Limb (tissue), 2 donors: Measurements from ENCODE around the gene MMP27.
"Not testable (repeated sequence)": the region's sequence is repeated elsewhere in the genome, so short reads cannot be mapped to it uniquely, and the experiment has no call there.

Experiments
- DNase-seq, 2 donors: peaks; one replicate each; pipeline ENCODE4 v3.0.0-alpha.2; 2016; ENCODE audit errors: extremely low spot score in 2 of 2

The MMP27 gene, protein sequence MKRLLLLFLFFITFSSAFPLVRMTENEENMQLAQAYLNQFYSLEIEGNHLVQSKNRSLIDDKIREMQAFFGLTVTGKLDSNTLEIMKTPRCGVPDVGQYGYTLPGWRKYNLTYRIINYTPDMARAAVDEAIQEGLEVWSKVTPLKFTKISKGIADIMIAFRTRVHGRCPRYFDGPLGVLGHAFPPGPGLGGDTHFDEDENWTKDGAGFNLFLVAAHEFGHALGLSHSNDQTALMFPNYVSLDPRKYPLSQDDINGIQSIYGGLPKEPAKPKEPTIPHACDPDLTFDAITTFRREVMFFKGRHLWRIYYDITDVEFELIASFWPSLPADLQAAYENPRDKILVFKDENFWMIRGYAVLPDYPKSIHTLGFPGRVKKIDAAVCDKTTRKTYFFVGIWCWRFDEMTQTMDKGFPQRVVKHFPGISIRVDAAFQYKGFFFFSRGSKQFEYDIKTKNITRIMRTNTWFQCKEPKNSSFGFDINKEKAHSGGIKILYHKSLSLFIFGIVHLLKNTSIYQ

DNA sequence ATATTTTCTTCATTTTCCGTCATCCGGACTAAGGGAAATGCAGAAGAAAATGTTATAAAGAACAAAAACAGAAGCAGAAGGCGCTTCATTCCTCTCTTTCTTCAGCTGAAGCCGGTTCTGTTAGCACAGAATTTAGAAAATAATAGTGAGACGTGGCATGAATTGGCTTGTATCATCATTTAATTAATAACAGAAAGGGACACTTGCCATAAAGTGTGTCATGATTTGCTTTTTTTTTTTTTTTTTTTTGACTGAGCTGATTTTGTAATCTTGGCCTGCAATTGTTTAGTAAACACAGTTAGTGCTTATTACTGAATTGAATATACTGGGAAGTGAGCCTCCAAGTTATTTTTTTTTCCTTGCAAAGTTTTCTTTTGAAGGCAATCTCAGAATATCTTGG lies at the start of gene MMP27:
TSS of gene MMP27 (minus strand) at position 144 of the 400 bp plus-strand sequence. CDS start at position 89, 55 bp downstream.
- DNase-seq: no peak

DNA sequence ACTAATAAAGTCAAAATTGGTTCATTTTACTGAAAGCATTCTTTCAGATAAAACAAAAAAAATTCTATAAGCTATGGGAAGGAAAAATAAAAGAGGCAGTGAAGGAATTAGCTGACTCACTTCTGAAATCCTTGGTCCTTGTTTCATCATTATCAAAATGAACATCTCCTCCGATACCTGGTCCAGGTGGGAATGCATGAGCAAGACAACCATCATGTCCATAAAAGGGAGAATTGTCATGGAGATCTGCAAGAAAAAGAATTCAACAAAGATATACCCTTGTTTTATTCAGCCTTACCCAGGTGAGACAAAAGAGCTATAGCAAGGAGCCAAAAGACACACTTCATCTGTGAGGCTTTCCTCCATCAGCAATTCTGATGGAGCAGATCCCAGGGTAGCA lies 47.7 kb upstream of the MMP27 start:
- DNase-seq: no peak

DNA sequence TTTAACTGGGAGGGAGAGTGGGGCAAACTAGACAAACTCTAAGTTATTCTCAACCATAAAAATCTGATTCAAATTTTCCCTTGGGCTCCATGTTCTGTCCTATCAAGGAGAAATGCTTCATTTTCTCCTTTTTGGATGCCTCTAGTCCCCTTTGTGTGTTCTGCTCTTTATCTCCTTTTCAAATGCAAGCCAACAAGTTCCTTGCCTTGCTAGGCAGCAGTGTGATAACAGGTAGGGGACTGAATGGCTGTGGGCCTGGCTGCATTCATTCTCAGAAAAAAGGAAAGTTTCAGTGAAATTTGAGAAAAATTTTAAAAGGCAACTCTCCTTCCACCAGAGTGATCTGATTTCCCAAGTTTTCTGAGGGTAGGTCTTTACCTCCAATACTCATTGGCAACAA lies 46.1 kb upstream of the MMP27 start:
- DNase-seq: no peak

DNA sequence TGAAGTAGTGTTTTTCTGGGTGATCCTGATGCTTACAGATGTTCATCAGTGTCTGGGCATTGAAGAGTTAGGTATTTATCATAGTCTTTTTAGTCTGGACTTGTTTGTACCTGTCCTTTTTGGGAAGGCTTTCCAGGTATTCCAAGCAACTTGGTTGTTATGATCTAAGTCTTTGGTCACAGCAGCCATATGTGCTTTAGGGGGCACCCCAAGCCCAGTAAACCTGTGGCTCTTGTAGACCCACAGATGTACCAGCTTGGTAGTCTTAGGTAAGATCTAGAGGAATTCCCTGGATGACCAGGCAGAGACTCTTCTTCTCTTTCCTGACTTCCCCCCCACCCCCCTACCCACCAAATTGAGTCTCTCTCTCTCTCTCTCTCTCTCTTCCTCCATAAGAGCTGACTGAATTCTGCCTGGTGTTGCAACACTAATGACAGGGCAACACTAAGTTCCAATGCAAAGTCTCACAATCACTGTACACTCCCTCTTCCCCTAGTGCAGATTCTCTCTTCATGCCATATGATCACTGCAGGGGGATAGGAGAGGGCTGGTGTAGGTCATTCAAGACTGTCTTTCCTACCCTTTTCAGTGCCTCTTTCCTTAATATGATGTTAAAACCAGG lies 43.6 kb upstream of the MMP27 start:
- no peak for DNase-seq

DNA sequence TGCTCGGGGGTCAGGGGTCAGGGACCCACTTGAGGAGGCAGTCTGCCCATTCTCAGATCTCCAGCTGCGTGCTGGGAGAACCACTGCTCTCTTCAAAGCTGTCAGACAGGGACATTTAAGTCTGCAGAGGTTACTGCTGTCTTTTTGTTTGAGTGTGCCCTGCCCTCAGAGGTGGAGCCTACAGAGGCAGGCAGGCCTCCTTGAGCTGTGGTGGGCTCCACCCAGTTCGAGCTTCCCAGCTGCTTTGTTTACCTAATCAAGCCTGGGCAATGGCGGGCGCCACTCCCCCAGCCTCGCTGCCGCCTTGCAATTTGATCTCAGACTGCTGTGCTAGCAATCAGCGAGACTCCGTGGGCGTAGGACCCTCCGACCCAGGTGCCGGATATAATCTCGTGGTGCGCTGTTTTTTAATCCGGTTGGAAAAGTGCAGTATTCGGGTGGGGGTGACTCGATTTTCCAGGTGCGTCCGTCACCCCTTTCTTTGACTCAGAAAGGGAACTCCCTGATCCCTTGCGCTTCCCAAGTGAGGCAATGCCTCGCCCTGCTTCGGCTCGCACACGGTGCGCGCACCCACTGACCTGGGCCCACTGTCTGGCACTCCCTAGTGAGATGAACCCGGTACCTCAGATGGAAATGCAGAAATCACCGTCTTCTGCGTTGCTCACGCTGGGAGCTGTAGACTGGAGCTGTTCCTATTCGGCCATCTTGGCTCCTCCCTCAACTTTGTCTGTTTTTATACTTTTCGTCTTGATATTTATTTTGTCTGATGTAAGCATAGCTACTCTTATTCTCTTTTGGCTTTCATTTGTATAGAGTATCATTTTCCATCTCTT lies 41.4 kb upstream of the MMP27 start:
- not testable (repeated sequence) for DNase-seq

DNA sequence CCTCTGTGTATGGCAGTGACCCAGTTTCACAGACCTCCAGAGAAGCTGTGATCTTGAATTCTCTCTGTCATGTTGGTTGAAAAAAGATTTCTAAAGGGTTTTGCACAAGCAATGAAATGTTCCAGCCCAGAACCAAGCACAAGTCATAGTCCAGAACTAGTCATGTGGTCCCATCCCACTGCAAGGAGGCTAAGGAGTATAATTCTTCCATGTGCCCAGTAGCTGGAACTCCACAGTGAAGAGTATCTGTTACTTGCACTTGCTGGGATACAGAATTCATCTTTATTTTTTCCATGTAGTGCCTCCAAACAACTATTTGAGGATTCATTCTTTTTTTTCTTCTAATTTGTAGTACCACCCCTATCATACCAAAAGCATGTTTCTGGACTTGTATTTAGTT lies 29.1 kb upstream of the MMP27 start:
- no peak for DNase-seq

DNA sequence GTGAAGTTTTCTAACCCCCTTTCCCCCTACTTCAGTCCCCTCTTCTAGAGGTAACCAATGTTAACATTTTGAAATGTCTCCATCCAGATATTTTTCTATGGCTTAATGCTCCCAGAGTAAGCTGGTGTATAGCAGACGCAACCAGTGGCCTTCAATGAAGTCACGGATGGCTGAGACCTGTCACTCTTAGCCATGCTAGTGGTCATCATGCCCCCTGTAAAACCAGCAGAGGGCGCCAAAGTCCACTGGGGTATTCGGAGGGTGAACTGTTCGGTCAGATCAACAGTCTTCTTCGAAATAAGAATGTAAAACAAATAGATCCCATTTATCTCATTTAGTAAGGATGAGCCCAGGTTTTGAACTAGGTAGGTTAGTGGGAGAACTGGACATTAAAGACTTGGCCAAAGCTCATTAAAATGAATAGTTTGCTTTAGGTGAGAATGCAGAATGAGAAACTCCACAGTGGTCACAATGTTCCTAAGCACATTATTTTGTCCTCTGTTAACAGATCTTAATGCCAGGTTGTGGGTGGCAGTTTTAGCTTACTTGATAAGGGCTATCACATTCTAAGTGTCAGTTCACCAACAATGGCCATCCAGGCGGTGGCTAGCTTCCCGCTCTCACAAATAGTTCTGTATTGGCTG lies 27.8 kb upstream of the MMP27 start:
- DNase-seq: no peak

DNA sequence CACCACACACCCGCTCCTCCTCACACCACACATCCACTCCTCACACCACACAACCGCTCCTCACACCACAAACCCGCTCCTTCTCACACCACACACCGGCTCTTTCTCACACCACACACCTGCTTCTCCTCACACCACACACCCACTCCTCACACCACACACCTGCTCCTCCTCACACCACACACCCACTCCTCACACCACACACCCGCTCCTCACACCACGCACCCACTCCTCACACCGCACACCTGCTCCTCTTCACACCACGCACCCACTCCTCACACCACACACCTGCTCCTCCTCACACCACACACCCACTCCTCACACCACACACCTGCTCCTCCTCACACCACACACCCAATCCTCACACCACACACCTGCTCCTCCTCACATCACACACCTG lies 25.4 kb upstream of the MMP27 start:
- peak in 1 of 2 donors; percentile 36 for DNase-seq

DNA sequence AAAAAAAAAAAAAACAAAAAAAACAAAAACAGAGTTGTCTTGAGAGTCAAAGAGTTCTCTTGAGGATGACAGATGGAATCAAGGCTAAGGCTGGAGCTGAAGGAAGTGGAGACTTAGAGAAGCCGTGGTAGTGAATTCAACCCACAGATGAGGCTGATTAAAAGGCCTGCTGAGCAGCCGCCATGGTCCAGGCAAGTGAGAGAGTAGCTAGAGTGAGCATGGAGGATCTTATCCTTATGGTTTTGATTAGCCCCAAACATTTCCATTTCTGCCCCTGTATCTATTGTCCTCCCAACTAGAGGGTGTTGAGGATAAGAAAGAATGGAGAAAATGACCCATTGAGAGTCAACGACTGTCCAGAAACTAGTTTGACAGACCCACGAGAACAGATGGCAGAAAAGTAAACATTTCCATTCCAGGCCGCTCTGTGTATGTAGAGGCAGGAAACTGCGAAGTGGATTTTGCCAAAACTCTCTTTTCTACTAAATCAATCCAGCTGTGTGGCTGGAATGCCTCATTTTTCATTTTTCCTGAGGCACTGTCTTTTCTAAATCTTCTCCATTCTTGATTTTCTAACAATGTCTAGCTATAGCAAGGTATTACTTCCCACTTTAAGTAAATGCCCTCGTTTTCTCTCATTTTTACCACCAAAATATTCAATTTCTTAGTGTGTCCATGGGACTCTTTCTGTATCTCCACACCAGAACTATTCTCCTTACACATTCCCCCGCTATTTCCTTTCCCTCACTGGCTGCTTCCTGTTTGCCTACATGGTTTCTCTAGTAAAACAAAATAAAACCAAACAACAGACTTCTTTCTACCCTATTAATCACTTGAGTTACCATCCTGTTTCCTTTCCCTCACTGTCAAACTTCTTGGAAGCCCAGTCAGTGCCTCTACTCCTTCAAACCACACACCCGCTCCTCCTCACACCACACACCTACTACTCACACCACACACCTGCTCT lies 24.6 kb upstream of the MMP27 start:
- peak in 1 of 2 donors; percentile 27 for DNase-seq

DNA sequence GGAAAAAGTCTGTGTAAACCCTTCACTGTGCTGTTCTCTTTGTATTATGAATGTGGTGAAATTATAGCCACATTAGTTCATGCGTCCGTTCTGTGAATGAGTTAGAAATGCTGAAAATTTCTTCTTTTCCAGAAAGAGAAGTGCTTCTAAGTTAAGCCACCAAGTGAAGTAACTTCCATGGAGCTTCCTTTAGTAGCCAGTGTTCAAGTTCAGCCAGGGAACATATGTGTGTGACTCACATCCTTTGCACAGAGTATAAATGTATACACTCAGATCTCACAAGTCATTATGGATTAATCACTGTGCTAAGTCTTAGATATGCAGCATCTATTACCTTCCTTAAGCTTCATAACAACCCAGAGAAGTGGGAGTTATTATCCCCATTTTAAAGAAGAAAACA lies 22.3 kb upstream of the MMP27 start:
- no peak for DNase-seq

DNA sequence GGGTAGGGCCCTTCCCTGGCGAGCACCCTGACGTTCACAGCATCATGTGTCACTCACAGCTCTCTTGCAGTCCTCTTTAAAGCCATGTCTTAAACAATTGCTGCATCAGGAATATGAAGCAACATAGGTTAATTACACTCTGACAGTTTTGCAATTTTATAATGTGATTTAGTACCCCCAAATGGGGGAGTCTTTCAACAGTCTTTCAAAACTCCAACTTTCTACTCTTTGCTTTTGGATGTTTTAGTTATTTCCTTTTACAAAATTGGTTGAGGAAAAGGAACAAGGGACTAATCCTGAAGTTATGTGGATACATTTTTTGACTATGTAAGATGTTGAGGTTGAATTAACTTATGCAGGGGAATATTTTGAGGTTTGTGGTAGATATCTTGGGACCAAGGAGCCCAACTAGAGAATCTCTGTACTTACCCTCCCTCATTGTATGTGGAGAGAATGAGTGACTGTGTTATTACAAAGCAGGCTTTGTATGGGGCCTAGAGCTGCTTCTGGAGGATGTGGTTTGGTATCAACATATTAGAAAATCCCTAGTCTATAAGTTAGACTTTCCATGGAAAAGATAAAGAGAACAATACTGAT lies 19.4 kb upstream of the MMP27 start, which contains the start of gene MMP8:
TSS of gene MMP8 (minus strand) at position 51 of the 597 bp plus-strand sequence. CDS start 99 bp downstream, outside the sequence.
- no peak for DNase-seq

DNA sequence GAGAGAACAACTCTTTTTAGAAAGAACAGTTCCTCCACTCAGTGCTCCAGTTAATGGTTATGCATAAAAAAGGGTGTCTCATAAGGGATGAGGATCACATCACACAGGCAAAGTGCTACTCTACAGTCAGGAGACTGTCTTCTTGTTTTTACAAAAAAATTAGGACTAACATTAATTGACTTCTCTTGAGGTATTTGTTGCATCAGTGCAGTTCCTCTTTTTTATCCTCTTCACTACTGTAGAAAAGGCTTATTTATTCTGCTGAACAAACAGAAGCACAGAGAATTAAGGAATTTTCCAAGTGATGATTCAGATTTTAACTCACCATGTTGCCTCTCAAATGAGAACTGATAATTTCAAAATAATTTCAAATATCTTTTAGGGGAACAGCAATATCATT lies 17.3 kb upstream of the MMP27 start:
- DNase-seq: no peak

DNA sequence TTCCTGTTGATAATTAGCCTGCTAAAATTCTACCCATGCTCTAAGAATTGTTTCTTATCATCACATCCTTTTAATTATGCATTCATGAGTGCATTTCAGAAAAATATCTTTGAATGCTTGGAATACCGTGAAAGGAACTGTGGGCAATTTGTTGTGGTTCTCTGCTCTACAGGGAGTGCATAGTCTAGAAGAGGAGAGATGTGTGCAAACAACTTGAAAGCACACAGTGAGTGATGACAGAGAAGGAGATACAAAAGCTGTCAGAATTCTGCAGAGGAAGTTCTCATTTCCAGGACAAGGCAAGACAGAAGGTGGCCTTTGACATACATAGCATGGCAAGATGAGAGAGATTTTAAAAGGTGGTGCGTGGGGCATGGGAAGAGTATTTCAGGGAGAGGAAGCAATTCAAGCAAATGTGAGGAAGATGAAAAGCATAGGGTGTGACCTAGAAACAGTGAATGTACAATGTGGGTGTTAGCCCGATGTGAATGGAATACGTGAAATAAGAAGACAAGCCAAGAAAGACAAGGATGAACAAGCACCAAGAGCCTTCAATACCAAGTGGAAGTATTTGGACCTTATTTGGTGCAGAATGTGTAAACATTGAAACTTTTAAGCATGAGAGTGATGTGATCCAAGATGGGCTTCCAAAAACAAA lies 14.2 kb upstream of the MMP27 start:
- DNase-seq: no peak

DNA sequence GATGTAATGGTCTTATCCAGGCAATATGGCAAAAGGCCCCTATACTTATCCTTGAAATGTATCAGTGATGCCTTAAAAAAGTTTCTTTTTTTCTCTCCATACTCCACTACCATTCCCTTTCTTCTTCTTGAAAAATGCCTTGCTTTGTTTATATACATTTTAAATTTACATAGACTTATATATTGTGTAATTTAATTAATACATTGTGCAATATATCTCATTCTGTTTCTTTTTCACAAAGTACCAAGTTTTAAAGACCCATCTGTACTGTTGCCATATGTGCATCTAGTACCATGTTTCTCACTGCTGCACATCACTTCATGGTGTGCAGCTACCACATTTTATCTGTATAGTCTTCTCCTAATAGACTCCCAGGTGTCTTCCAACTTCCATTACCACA lies 11.7 kb upstream of the MMP27 start:
- DNase-seq: no peak

DNA sequence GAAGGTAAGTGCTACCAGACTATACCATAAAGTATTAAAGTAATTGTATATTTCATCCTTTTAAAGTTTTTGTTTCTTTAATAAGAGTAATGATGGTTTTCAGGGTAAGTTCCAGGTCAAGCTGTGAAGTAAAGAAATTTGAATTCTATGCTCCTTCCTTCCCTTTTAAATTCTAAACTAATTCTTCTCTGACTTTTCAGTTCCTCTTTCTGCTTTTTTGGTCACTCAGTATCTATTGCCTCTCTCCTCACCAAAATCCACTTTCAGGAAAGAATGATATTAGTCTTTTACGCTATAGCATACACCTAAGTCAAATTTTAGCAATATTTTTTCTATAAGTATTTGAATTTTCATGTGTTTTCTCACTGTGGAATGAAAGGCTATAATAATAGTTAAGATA lies 11.0 kb upstream of the MMP27 start:
- no peak for DNase-seq

DNA sequence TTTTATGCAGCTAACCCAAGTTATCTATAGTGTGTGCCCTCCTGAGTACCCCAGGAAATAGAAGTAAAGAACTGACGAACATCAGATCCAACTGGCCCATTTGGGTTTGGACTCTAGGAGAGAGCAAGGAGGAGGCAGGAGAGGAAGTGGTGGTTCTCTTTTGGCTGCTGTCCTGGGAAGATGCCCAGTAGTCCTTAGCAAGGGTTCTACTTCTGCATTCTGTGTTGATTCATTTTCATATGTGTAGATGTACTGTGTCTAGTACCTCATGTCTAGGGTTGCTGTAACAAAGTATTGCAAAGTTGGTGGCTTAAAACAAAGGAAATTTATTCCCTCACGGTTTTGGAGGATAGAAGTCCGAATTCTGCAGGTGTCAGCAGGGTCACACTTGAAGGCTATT lies 6.6 kb upstream of the MMP27 start:
- no peak for DNase-seq

DNA sequence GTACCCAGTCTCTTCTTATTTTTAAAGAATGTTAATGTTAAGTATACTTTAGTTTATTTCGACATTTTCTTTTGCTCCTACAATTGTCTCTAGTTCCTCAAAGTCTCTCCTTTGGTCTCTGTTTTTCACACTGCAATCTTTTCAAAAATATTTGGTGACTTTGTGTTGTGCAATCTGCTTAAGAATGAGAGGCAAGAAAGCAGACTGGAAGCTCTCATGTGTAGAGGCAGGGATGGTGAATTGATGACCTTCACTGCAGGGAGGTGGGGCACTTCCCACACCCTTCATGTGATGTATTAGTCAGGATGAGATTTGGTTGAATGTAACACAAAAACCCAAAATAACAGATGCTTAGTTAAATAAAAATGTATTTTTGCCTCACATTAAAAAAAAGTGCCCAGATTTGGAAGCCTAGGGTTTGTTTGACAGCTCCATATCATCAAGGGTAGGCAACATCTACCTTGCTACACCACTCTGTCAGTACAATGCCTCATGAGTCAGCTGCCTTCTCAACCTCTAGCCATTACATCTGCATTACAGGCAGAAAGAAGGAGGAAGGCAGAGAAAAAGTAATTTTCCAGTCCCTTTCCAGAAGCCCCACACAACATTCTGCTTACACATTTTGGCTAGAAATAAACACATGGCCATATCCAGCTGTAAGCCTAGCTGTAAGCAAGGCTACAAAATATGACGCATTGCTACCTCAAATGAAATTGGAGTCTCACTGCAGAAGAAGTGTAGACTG lies 3.8 kb upstream of the MMP27 start:
- no peak for DNase-seq

DNA sequence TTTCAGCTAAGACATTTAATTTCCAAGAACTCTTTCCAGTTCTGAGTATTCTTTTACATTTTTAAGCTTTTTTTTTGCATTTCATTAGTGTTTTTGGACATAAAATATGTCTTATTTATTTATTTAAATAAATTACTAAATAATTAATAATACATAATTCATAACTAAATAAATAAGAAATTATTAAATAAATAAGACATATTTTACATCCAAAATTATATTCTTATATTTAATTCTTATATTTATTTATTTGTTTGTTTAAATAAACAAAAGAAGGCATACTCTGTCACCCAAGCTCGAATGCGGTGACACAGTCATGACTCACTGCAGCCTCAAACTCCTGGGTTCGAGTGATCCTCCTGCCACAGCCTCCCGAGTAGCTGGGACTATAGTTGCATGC lies 3.1 kb upstream of the MMP27 start:
- DNase-seq: no peak

DNA sequence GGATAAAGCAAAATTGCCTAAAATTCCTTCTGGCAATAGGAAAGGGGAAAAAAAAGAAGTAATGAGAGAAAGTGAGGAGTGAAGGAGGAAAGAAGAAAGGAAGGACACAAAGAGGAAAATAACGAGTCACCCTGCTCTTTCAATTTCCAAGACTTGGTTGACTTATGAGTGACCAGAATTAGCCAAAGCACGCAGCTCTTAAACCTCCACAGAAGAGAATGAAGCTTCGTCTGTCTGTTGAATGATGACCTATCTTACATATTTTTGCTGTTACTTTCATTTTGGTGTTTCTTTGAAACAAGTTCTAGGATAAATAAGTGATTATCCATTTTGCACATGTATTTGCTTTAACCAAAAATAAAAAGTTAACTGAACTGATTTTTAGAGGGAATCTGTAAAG lies 728 bp downstream of the MMP27 start:
- no peak for DNase-seq
